HG02870 (cell line): ENCODE results near the gene CUBN.

Source experiments
- ATAC-seq: cut with Tn5 transposase; IDR thresholded peaks from one replicate; pipeline ENCODE4 v1.9.1; 2021; ENCODE audit warnings: mild to moderate bottlenecking, moderate library complexity; ENCODE audit not compliant: unreplicated experiment

The CUBN gene

GRCh38 chr10:16995867-16996529, 133.6 kb downstream of the CUBN start:
- ATAC-seq, result no peak

GRCh38 chr10:16993186-16993585, 136.4 kb downstream of the CUBN start:
- no peak for ATAC-seq

GRCh38 chr10:16992611-16993119, 136.9 kb downstream of the CUBN start:
- ATAC-seq, result no peak

GRCh38 chr10:16991011-16991410, 138.6 kb downstream of the CUBN start:
- no peak for ATAC-seq

GRCh38 chr10:16989826-16990293, 139.8 kb downstream of the CUBN start:
- ATAC-seq, result no peak

GRCh38 chr10:16988900-16989299, 140.7 kb downstream of the CUBN start:
- ATAC-seq, result no peak

GRCh38 chr10:16987976-16988610, 141.5 kb downstream of the CUBN start:
- no peak for ATAC-seq

GRCh38 chr10:16987206-16987621, 142.4 kb downstream of the CUBN start:
- no peak for ATAC-seq

- no peak for ATAC-seq
Observed at GRCh38 chr10:16986406-16987205, 143.0 kb downstream of the CUBN start.

- ATAC-seq, result no peak
Observed at GRCh38 chr10:16986082-16986405, 143.6 kb downstream of the CUBN start.

GRCh38 chr10:16984242-16984641, 145.4 kb downstream of the CUBN start:
- no peak for ATAC-seq

- no peak for ATAC-seq
Observed at GRCh38 chr10:16976803-16977202, 152.8 kb downstream of the CUBN start.

GRCh38 chr10:16975188-16975587, 154.4 kb downstream of the CUBN start:
- ATAC-seq, result no peak

GRCh38 chr10:16968416-16969041, 161.1 kb downstream of the CUBN start:
- ATAC-seq, result no peak

- no peak for ATAC-seq
Observed at GRCh38 chr10:16967866-16968415, 161.7 kb downstream of the CUBN start.

GRCh38 chr10:16966991-16967865, 162.4 kb downstream of the CUBN start:
- ATAC-seq, result no peak

GRCh38 chr10:16965740-16966447, 163.7 kb downstream of the CUBN start:
- no peak for ATAC-seq

GRCh38 chr10:16965344-16965616, 164.3 kb downstream of the CUBN start:
- no peak for ATAC-seq

GRCh38 chr10:16964576-16965343, 164.9 kb downstream of the CUBN start:
- ATAC-seq, result no peak
